ENCODE results near the gene SRPK2. TPM values are rescaled to one million over a fixed set of nuclear protein-coding genes. Genes with fewer than 3 reads are reported as not detected.
A peak's percentile ranks its signal among the peaks of the same experiment; 100 is the strongest.

SRPK2 gene
- total and polyA plus RNA-seq, 2 of the 13 experiments (the other 11 are each of a cell fraction or from before 2014, with no cell fraction given), result 10.1 to 22.3 TPM

DNA sequence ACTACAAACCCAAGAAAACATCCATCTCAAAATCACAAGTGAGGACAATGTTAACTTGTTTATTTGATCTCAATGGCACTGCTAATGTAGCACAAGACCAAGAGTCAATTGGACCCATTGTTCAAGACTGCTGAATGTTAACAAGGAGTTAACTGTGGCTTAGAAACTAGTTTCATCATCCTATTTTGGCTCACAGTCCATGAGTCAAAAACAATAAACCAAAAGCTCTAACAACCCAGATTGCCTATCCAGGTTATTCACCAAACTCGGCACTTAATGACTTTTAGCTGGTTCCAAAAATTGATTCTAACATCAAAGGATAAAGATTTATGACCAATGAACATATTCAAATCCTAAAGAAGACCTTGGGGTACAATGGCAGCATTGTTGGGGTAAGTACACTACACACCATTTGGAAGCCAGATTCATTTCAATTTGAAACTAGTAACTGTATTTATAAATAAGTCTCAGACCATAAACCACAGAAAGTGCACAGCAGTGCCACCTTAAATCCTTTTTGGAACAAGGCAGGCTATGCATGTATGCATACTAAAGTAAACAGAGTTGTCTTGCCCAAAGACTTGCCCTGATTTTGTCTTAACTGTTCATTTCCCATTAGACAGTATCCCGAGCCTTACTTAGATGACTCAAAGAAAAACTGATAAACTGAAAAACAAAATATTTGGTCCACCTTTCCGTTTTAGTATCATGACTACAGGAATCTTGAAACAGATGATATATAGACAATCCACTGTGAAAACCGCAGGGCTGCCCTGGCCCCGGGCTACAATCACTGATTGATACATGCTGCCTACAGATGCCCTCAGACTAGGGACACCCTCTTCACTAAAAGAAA lies 84.5 kb downstream of the SRPK2 start (continued):
- TF ChIP-seq SOX5 (CRISPR knock-in tag; IDR thresholded peaks at IDR 0.05; ENCODE audit: borderline replicate concordance) (peak; percentile 97), ZNF530 (CRISPR knock-in tag; IDR thresholded peaks at IDR 0.05; ENCODE audit: low read depth) (no peak), ZNF614 (CRISPR knock-in tag; IDR thresholded peaks at IDR 0.05; ENCODE audit: borderline replicate concordance) (peak; percentile 78), ZMYM3 (CRISPR knock-in tag; IDR thresholded peaks at IDR 0.05) (peak; percentile 45; the same call in 1 of the 2 replicates), THAP11 (CRISPR knock-in tag; IDR thresholded peaks at IDR 0.05) (peak; percentile 48), EHMT2 (IDR thresholded peaks at IDR 0.05; ENCODE audit: borderline replicate concordance, low read depth, low read length) (peak; percentile 87; the same call in 1 of the 2 replicates), TAF15 (IDR thresholded peaks at IDR 0.05; ENCODE audit: low read depth, low read length, poor library complexity, severe bottlenecking) (no peak), TBX2 (CRISPR knock-in tag; IDR thresholded peaks at IDR 0.05; ENCODE audit: borderline replicate concordance) (peak; percentile 20; the same call in 1 of the 2 replicates), FOSL2 (CRISPR knock-in tag; IDR thresholded peaks at IDR 0.05) (peak; percentile 59), SOX13 (IDR thresholded peaks at IDR 0.05) (peak; percentile 86), SOX13 (CRISPR knock-in tag; conservative IDR thresholded peaks at IDR 0.05 in 1 of 2, IDR thresholded peaks at IDR 0.05 in 1 of 2) (peak in 1 of 2 experiments; percentile 98; a peak in 2 of 4 replicates), RBAK (CRISPR knock-in tag; IDR thresholded peaks at IDR 0.05) (no peak), CBX2 (IDR thresholded peaks at IDR 0.05; ENCODE audit: low read depth, low read length) (no peak), CBX2 (CRISPR knock-in tag; IDR thresholded peaks at IDR 0.05; ENCODE audit: low read depth) (no peak), PITX1 (CRISPR knock-in tag; IDR thresholded peaks at IDR 0.05) (peak; percentile 48; the same call in 1 of the 2 replicates), BCL6 (CRISPR knock-in tag; IDR thresholded peaks at IDR 0.05) (peak; percentile 13; the same call in 1 of the 2 replicates), TEAD3 (CRISPR knock-in tag; optimal IDR thresholded peaks at IDR 0.05; ENCODE audit: borderline replicate concordance) (no peak)
- TF ChIP-seq, protein P1, sequence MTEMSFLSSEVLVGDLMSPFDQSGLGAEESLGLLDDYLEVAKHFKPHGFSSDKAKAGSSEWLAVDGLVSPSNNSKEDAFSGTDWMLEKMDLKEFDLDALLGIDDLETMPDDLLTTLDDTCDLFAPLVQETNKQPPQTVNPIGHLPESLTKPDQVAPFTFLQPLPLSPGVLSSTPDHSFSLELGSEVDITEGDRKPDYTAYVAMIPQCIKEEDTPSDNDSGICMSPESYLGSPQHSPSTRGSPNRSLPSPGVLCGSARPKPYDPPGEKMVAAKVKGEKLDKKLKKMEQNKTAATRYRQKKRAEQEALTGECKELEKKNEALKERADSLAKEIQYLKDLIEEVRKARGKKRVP (CRISPR knock-in tag; IDR thresholded peaks at IDR 0.05), result peak; percentile 23 to 95; a peak in 2 of 4 replicates
- TF ChIP-seq, protein P2, sequence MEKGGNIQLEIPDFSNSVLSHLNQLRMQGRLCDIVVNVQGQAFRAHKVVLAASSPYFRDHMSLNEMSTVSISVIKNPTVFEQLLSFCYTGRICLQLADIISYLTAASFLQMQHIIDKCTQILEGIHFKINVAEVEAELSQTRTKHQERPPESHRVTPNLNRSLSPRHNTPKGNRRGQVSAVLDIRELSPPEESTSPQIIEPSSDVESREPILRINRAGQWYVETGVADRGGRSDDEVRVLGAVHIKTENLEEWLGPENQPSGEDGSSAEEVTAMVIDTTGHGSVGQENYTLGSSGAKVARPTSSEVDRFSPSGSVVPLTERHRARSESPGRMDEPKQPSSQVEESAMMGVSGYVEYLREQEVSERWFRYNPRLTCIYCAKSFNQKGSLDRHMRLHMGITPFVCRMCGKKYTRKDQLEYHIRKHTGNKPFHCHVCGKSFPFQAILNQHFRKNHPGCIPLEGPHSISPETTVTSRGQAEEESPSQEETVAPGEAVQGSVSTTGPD (CRISPR knock-in tag; IDR thresholded peaks at IDR 0.05), result peak; percentile 97
- TF ChIP-seq, protein P3, sequence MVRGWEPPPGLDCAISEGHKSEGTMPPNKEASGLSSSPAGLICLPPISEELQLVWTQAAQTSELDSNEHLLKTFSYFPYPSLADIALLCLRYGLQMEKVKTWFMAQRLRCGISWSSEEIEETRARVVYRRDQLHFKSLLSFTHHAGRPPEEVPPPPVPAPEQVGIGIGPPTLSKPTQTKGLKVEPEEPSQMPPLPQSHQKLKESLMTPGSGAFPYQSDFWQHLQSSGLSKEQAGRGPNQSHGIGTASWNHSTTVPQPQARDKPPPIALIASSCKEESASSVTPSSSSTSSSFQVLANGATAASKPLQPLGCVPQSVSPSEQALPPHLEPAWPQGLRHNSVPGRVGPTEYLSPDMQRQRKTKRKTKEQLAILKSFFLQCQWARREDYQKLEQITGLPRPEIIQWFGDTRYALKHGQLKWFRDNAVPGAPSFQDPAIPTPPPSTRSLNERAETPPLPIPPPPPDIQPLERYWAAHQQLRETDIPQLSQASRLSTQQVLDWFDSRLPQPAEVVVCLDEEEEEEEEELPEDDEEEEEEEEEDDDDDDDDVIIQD (CRISPR knock-in tag; IDR thresholded peaks at IDR 0.05; ENCODE audit: low read depth), result 0 out of 2 replicates have a peak, but pooled peaks have one; percentile 27
- TF ChIP-seq, protein P4, sequence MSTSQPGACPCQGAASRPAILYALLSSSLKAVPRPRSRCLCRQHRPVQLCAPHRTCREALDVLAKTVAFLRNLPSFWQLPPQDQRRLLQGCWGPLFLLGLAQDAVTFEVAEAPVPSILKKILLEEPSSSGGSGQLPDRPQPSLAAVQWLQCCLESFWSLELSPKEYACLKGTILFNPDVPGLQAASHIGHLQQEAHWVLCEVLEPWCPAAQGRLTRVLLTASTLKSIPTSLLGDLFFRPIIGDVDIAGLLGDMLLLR (CRISPR knock-in tag; IDR thresholded peaks at IDR 0.05), result no peak
- TF ChIP-seq, protein P5, sequence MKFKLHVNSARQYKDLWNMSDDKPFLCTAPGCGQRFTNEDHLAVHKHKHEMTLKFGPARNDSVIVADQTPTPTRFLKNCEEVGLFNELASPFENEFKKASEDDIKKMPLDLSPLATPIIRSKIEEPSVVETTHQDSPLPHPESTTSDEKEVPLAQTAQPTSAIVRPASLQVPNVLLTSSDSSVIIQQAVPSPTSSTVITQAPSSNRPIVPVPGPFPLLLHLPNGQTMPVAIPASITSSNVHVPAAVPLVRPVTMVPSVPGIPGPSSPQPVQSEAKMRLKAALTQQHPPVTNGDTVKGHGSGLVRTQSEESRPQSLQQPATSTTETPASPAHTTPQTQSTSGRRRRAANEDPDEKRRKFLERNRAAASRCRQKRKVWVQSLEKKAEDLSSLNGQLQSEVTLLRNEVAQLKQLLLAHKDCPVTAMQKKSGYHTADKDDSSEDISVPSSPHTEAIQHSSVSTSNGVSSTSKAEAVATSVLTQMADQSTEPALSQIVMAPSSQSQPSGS (CRISPR knock-in tag; IDR thresholded peaks at IDR 0.05), result 0 out of 2 replicates have a peak, but pooled peaks have one; percentile 53

All from HepG2 (cell line).